SK-N-SH treated with all-trans-retinoic acid at 6 μM for 48 hours (cell line): ENCODE results near the gene CNTNAP2.

Experiments
- ATAC-seq: fragments of 200-7000 bp; cut with Tn5 transposase; 3 replicates; pipeline ENCODE4 v1.9.1; 2020; ENCODE audit warnings: mild to moderate bottlenecking, moderate library complexity
- ARNTL ChIP-seq: fragments of 450-650 bp; formaldehyde crosslinking; IDR thresholded peaks from 2 replicates; pipeline ENCODE4 v1.5.0; 2020; ENCODE audit warnings: low read depth, mild to moderate bottlenecking, moderate library complexity, borderline replicate concordance
- CREB5 ChIP-seq: fragments of 250-450 bp; sonication (Bioruptor Pico); IDR thresholded peaks from 2 replicates; pipeline ENCODE4 v1.5.1; 2020; ENCODE audit warnings: low read depth, mild to moderate bottlenecking, moderate library complexity
- CSDC2 ChIP-seq: fragments of 250-450 bp; sonication (Bioruptor Pico); IDR thresholded peaks from 2 replicates; pipeline ENCODE4 v1.5.0; 2020; ENCODE audit warnings: mild to moderate bottlenecking, moderate library complexity
- CSRNP3 ChIP-seq: fragments of 250-450 bp; sonication (Bioruptor Pico); IDR thresholded peaks from 2 replicates; pipeline ENCODE4 v1.5.1; 2021; ENCODE audit warnings: mild to moderate bottlenecking, moderate library complexity
- ISL1 ChIP-seq: fragments of 250-450 bp; sonication (Bioruptor Pico); IDR thresholded peaks from 2 replicates; pipeline ENCODE4 v2.1.2; 2022; ENCODE audit warnings: mild to moderate bottlenecking, moderate library complexity
- PATZ1 ChIP-seq: fragments of 250-450 bp; sonication (Bioruptor Pico); IDR thresholded peaks from 2 replicates; pipeline ENCODE4 v1.8.0; 2020; ENCODE audit warnings: mild to moderate bottlenecking, moderate library complexity, borderline replicate concordance
- POU6F1 ChIP-seq: fragments of 250-450 bp; sonication (Bioruptor Pico); IDR thresholded peaks from 2 replicates; pipeline ENCODE4 v1.8.0; 2021; ENCODE audit warnings: low read depth, mild to moderate bottlenecking, moderate library complexity, borderline replicate concordance
- TCF4 ChIP-seq: fragments of 250-450 bp; sonication (Bioruptor Pico); IDR thresholded peaks from 2 replicates; pipeline ENCODE4 v1.8.0; 2021; ENCODE audit warnings: mild to moderate bottlenecking, moderate library complexity, borderline replicate concordance
- TOX ChIP-seq: fragments of 250-450 bp; sonication (Bioruptor Pico); IDR thresholded peaks from 2 replicates; pipeline ENCODE4 v1.8.0; 2021; ENCODE audit warnings: mild to moderate bottlenecking, moderate library complexity, borderline replicate concordance
- TSHZ2 ChIP-seq: fragments of 250-450 bp; sonication (Bioruptor Pico); IDR thresholded peaks from 2 replicates; pipeline ENCODE4 v1.5.0; 2020; ENCODE audit warnings: mild to moderate bottlenecking, moderate library complexity
- ZC3H10 ChIP-seq: fragments of 250-450 bp; sonication (Bioruptor Pico); IDR thresholded peaks from 2 replicates; pipeline ENCODE4 v1.5.1; 2021; ENCODE audit warnings: mild to moderate bottlenecking, moderate library complexity
- ZFP3 ChIP-seq: fragments of 250-450 bp; sonication (Bioruptor Pico); IDR thresholded peaks from 2 replicates; pipeline ENCODE4 v1.5.0; 2020; ENCODE audit warnings: mild to moderate bottlenecking, moderate library complexity
- ZNF565 ChIP-seq: fragments of 450-650 bp; formaldehyde crosslinking; conservative IDR thresholded peaks from 2 replicates; pipeline ENCODE4 v1.5.0; 2020; ENCODE audit warnings: low read depth, mild to moderate bottlenecking, moderate library complexity
- ZNF70 ChIP-seq: fragments of 450-650 bp; formaldehyde crosslinking; IDR thresholded peaks from 2 replicates; pipeline ENCODE4 v1.5.0; 2020; ENCODE audit warnings: mild to moderate bottlenecking, moderate library complexity
- ZNF8 ChIP-seq: fragments of 450-650 bp; formaldehyde crosslinking; IDR thresholded peaks from 2 replicates; pipeline ENCODE4 v1.5.0; 2020; ENCODE audit warnings: mild to moderate bottlenecking, moderate library complexity

Gene CNTNAP2

GRCh38 chr7:146433501-146433900 lies 316.9 kb downstream of the CNTNAP2 start:
- no peak for ATAC-seq
- TF ChIP-seq TOX (CRISPR knock-in tag): no peak
- no peak for TF ChIP-seq TCF4 (CRISPR knock-in tag)
- TF ChIP-seq CREB5 (CRISPR knock-in tag): no peak
- no peak for TF ChIP-seq ZFP3 (CRISPR knock-in tag)
- no peak for TF ChIP-seq PATZ1 (CRISPR knock-in tag)
- no peak for TF ChIP-seq TSHZ2 (CRISPR knock-in tag)
- TF ChIP-seq ZNF70 (CRISPR knock-in tag): no peak
- no peak for TF ChIP-seq ARNTL (CRISPR knock-in tag)

- ATAC-seq: no peak
- TF ChIP-seq CREB5 (CRISPR knock-in tag) (no peak), ZFP3 (CRISPR knock-in tag) (no peak), ZNF8 (CRISPR knock-in tag) (no peak), ISL1 (CRISPR knock-in tag) (no peak), ZNF565 (no peak), ZNF70 (CRISPR knock-in tag) (no peak), CSRNP3 (CRISPR knock-in tag) (no peak)
- TF ChIP-seq, all 23 proteins: peak for 0
These were observed 326.5 kb downstream of the CNTNAP2 start for GRCh38 chr7:146443102-146443501.

- no peak for TF ChIP-seq TCF4 (CRISPR knock-in tag)
- TF ChIP-seq CSDC2: no peak
- no peak for ATAC-seq
These were observed 333.0 kb downstream of the CNTNAP2 start for GRCh38 chr7:146449625-146450024.

- ATAC-seq: no peak
- no peak for TF ChIP-seq ZC3H10 (CRISPR knock-in tag)
- no peak for TF ChIP-seq ARNTL (CRISPR knock-in tag)
- no peak for TF ChIP-seq POU6F1
- TF ChIP-seq CSRNP3 (CRISPR knock-in tag): no peak
- no peak for TF ChIP-seq TOX (CRISPR knock-in tag)
These were observed 338.6 kb downstream of the CNTNAP2 start for GRCh38 chr7:146455091-146455655.
